A549 (cell line): ENCODE measurements around the gene ZNHIT6. TPM values are rescaled to one million over a fixed set of nuclear protein-coding genes. Genes with fewer than 3 reads are reported as not detected.

ENCODE experiments used
- ATAC-seq, 2 experiments: fragments of 200-7000 bp in 1 of 2; fragments of >200 bp in 1 of 2; cut with Nextera tagmentation in 1 of 2; cut with Tn5 transposase in 1 of 2; 3 replicates each; pipeline versions ENCODE4 v1.8.0 to v1.9.1; 2018 to 2020; ENCODE audit warnings: mild to moderate bottlenecking in 1 of 2, moderate library complexity in 1 of 2
- CTCF ChIA-PET: fragments of 300-600 bp; sonication (Branson Sonifier 250); formaldehyde crosslinking; extraction: SDS; loops from one replicate; lab custom pipeline; 2021; ENCODE audit warnings: antibody characterized with exemption, inconsistent platforms; lab: Yijun Ruan, JAX
- POLR2A ChIA-PET: fragments of 350-600 bp; formaldehyde crosslinking; extraction: SDS; loops from one replicate; lab custom pipeline; 2021; ENCODE audit warnings: antibody characterized with exemption, inconsistent platforms; lab: Yijun Ruan, JAX
- DNase-seq, 2 experiments: peaks; one replicate each; pipeline versions ENCODE4 v3.0.0 to v3.0.0-alpha.2; 2011 to 2016; ENCODE audit warnings: low read depth in 1 of 2, low spot score in 1 of 2
- FAIRE-seq: peaks from 2 replicates; lab custom pipeline; 2011; peaks lifted over from hg19 to GRCh38; lab: Jason Lieb, UNC
- H3K27ac ChIP-seq, 2 experiments: fragments of >200 bp; sonication (Bioruptor Twin); formaldehyde crosslinking; 3 replicates each; pipeline ENCODE4 v1.5.1; 2016 to 2017
- H3K4me1 ChIP-seq: fragments of >200 bp; sonication (Bioruptor Twin); formaldehyde crosslinking; 3 replicates; pipeline ENCODE4 v1.6.1; 2016
- H3K4me2 ChIP-seq: fragments of >200 bp; sonication (Bioruptor Twin); formaldehyde crosslinking; 3 replicates; pipeline ENCODE4 v1.6.1; 2016
- H3K4me3 ChIP-seq: fragments of >200 bp; sonication (Bioruptor Twin); formaldehyde crosslinking; 3 replicates; pipeline ENCODE4 v1.5.1; 2016
- H3K9me3 ChIP-seq: fragments of >200 bp; sonication (Bioruptor Twin); formaldehyde crosslinking; 3 replicates; pipeline ENCODE4 v1.6.1; 2016
- CBX8 ChIP-seq: fragments of 200-600 bp; sonication (generic); IDR thresholded peaks from 2 replicates; pipeline ENCODE4 v1.6.1; 2016
- EP300 ChIP-seq, 2 experiments: fragments of >200 bp; sonication (Bioruptor Twin); formaldehyde crosslinking; IDR thresholded peaks; 2 replicates in 1 of 2; 3 replicates in 1 of 2; pipeline ENCODE4 v1.6.1; 2016 to 2017
- GATA3 ChIP-seq: IDR thresholded peaks from 2 replicates; pipeline ENCODE4 v1.6.1; 2012; ENCODE audit warnings: borderline replicate concordance
- MAFK ChIP-seq: fragments of 450-650 bp; IDR thresholded peaks from 2 replicates; pipeline ENCODE4 v1.6.1; 2014; ENCODE audit not compliant: partially characterized antibody
- MAZ ChIP-seq: fragments of 150-350 bp; IDR thresholded peaks from 2 replicates; pipeline ENCODE4 v1.6.1; 2014; ENCODE audit warnings: antibody characterized with exemption, low read depth, low read length, borderline replicate concordance
- MYC ChIP-seq: IDR thresholded peaks from 2 replicates; pipeline ENCODE4 v1.6.1; 2012; ENCODE audit warnings: mild to moderate bottlenecking, inconsistent platforms, low read length, improper control_type of control experiment, borderline replicate concordance
- POLR2AphosphoS2 ChIP-seq: conservative IDR thresholded peaks from 2 replicates; pipeline ENCODE4 v1.6.1; 2012; ENCODE audit warnings: low read length, improper control_type of control experiment, inconsistent platforms
- RCOR1 ChIP-seq: fragments of 150-350 bp; IDR thresholded peaks from 2 replicates; pipeline ENCODE4 v1.6.1; 2014; ENCODE audit warnings: antibody characterized with exemption, low read length, low read depth
- REST ChIP-seq: fragments of 200-600 bp; sonication (generic); IDR thresholded peaks from 2 replicates; pipeline ENCODE4 v1.6.1; 2016; ENCODE audit warnings: antibody characterized with exemption, mild to moderate bottlenecking, moderate library complexity
- RFX5 ChIP-seq: fragments of 450-650 bp; IDR thresholded peaks from 2 replicates; pipeline ENCODE4 v1.7.1; 2014; ENCODE audit warnings: antibody characterized with exemption, mild to moderate bottlenecking, moderate library complexity
- TP53 ChIP-seq: fragments of 250-450 bp; sonication (Bioruptor Pico); IDR thresholded peaks from 2 replicates; pipeline ENCODE4 v1.5.0; 2021; ENCODE audit warnings: mild to moderate bottlenecking, moderate library complexity
- USF2 ChIP-seq: fragments of 450-650 bp; IDR thresholded peaks from 2 replicates; pipeline ENCODE4 v1.6.1; 2014; ENCODE audit warnings: antibody characterized with exemption
- ZFP36 ChIP-seq: fragments of 450-650 bp; IDR thresholded peaks from 2 replicates; pipeline ENCODE4 v1.6.1; 2014; ENCODE audit warnings: borderline replicate concordance; ENCODE audit not compliant: partially characterized antibody
- ZNF302 ChIP-seq: fragments of 250-450 bp; sonication (Bioruptor Pico); IDR thresholded peaks from 2 replicates; pipeline ENCODE4 v1.9.0; 2021; ENCODE audit warnings: inconsistent platforms, mild to moderate bottlenecking, moderate library complexity
- ZSCAN20 ChIP-seq: fragments of 250-450 bp; sonication (Bioruptor Pico); IDR thresholded peaks from 2 replicates; pipeline ENCODE4 v1.8.0; 2022; ENCODE audit warnings: mild to moderate bottlenecking, moderate library complexity
- WGBS: methylation state at CpG from one replicate; pipeline ENCODE4 v1.1.6; 2017; ENCODE audit errors: missing lambda C conversion rate; 5-methylcytosine and 5-hydroxymethylcytosine counted together
- polyA plus RNA-seq, 4 experiments: library from polyadenylated mRNA; depleted of rRNA in 3 of 4; stranded (reverse); fragments of >200 nt; fragmentation: RNase III in 1 of 4; extraction: RNeasy Plus Mini Kit Qiagen cat#74134 plus additional on column Dnase treatment in 1 of 4; gene quantifications; 2 replicates in 3 of 4; 3 replicates in 1 of 4; pipeline ENCODE4 v1.2.3, GENCODE V29; 2011 to 2017
- TF ChIP-seq, protein P1 (sequence below): IDR thresholded peaks from 2 replicates; pipeline ENCODE4 v1.6.1; 2012; ENCODE audit warnings: low read depth, borderline replicate concordance
- TF ChIP-seq, protein P2 (sequence below): fragments of >200 bp; sonication (Bioruptor Twin); formaldehyde crosslinking; IDR thresholded peaks from 3 replicates; pipeline ENCODE4 v1.6.1; 2016

Gene ZNHIT6
- polyA plus RNA-seq, 2 of the 4 experiments (the other 2 are of a cell fraction): 20.3 to 31.4 TPM

- POLR2A ChIA-PET: interaction anchor here (1.0 kb wide), 1 partner anchor 48 kb away, joined by 4 read pairs; no protein-coding TSS in a partner anchor
Observed at GRCh38 chr1:85677656-85678055, 30.6 kb downstream of the ZNHIT6 start.

DNA sequence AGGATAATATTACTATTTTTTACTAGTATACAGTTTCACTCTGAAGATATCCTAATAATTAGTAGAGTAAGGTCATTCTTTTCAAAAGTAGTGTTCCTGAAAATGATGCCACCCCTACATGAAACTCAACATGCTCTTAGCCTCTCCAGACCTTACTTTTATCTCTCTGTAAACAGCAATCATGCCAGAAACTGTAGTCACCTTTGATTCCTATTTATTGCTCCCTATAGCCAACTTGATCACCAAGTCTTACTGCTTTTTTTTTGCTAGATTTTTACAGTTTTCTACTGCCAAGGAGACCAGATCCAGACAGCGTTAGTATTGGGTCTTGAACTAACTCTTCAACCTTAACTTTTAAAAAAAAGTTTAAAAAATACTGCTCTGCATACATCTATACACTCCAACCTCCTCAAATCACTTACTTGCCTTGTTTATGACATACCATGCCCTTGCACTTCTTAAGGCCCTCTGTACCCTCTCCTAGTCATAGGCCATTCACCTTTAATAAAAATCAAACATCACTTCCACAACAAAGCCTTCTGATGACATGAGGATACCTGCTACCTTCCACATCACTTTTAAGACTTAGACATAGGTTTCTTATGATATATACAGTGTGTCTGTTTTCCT is 36.1 kb downstream of the ZNHIT6 start:
- 85% methylated on average over 1 of the region's 1 CpG for WGBS
- DNase-seq (no peak), FAIRE-seq (no peak), ATAC-seq (no peak)
- TF ChIP-seq CBX8: no peak
- TF ChIP-seq, protein P1, sequence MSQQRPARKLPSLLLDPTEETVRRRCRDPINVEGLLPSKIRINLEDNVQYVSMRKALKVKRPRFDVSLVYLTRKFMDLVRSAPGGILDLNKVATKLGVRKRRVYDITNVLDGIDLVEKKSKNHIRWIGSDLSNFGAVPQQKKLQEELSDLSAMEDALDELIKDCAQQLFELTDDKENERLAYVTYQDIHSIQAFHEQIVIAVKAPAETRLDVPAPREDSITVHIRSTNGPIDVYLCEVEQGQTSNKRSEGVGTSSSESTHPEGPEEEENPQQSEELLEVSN: no peak
- Histone ChIP-seq H3K4me2 (no peak overlapping the region), H3K4me3 (no peak overlapping the region), H3K9me3 (no peaks in the 10 kb centered on the region), H3K27ac (no peak overlapping the region), H3K4me1 (no peaks in the 10 kb centered on the region)
- POLR2A ChIA-PET: no interaction called here
- CTCF ChIA-PET: no interaction called here

More at GRCh38 chr1:85677656-85678055, 30.6 kb downstream of the ZNHIT6 start:
- CTCF ChIA-PET: interaction anchor here (2.2 to 2.4 kb wide), 2 partner anchors 15 to 369 kb away, joined by 7 to 9 read pairs; no protein-coding TSS in a partner anchor
- Histone ChIP-seq H3K27ac (no peak overlapping the region), H3K4me2 (no peak overlapping the region), H3K4me1 (peaks cover 2% of the 10 kb centered on the region; the same call in 1 of the 3 replicates), H3K9me3 (no peaks in the 10 kb centered on the region), H3K4me3 (no peak overlapping the region)
- WGBS: 96% methylated on average over 3 of the region's 3 CpGs
- DNase-seq (no peak), FAIRE-seq (no peak), ATAC-seq (no peak)
- TF ChIP-seq POLR2AphosphoS2 (no peak), ZFP36 (no peak), MAZ (no peak), REST (no peak), USF2 (no peak), ZSCAN20 (CRISPR knock-in tag) (no peak), ZNF302 (CRISPR knock-in tag) (no peak), MYC (no peak), RFX5 (no peak), EP300 (IDR thresholded peaks at IDR 0.05) (no peak), GATA3 (no peak)
- TF ChIP-seq, protein P2, sequence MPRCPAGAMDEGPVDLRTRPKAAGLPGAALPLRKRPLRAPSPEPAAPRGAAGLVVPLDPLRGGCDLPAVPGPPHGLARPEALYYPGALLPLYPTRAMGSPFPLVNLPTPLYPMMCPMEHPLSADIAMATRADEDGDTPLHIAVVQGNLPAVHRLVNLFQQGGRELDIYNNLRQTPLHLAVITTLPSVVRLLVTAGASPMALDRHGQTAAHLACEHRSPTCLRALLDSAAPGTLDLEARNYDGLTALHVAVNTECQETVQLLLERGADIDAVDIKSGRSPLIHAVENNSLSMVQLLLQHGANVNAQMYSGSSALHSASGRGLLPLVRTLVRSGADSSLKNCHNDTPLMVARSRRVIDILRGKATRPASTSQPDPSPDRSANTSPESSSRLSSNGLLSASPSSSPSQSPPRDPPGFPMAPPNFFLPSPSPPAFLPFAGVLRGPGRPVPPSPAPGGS: no peak

DNA sequence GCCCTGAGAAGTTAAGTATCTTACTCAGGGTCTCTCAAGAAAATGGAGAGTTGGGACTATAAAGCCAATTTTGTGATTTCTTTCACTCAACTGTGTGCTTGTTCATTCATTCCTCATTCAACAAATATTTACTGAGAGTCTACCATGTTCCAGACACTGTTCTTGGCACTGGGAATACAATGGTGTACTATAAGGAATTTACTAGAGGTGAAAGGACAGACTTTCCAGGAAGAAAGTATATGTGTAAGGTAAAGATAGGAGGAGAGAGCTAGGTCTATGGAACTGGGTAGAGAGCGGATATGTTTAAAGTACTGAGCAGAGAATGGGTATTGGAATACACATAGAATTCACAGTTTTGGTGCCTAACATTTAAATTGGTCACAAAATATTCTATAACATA is 42.3 kb downstream of the ZNHIT6 start:
- CTCF ChIA-PET: interaction anchor here (0.5 to 1.6 kb wide), 2 partner anchors 39 to 358 kb away, joined by 3 to 4 read pairs; no protein-coding TSS in a partner anchor
- Histone ChIP-seq H3K4me1 (peaks cover 9% of the 10 kb centered on the region), H3K4me2 (no peak overlapping the region), H3K4me3 (no peak overlapping the region), H3K27ac (no peak overlapping the region), H3K9me3 (no peaks in the 10 kb centered on the region)
- POLR2A ChIA-PET: no interaction called here
- FAIRE-seq: no peak
- TF ChIP-seq RCOR1 (no peak), TP53 (CRISPR knock-in tag) (no peak), MAFK (no peak)
- ATAC-seq: no peak
- 96% methylated on average over 1 of the region's 1 CpG for WGBS
- no peak for DNase-seq
